Measurements from ENCODE around the gene FAM131A.
"Not testable (repeated sequence)": the region's sequence is repeated elsewhere in the genome, so short reads cannot be mapped to it uniquely, and the experiment has no call there.

The FAM131A gene

GRCh38 chr3:184339451-184340135, 2.2 kb downstream of the FAM131A start:
- peaks cover 14% of the 10 kb centered on the region for H3K4me1 Mint-ChIP-seq
- H3K27ac Mint-ChIP-seq = not testable (repeated sequence)

GRCh38 chr3:184341925-184342324, 4.5 kb downstream of the FAM131A start:
- DNase-seq (ENCODE audit: low spot score in 2 of 2) = no peak
- H3K27ac Mint-ChIP-seq = no peak overlapping the region
- H3K9me3 Mint-ChIP-seq = no peaks in the 10 kb centered on the region
- peaks cover 10% of the 10 kb centered on the region for H3K36me3 Mint-ChIP-seq
- ATAC-seq (ENCODE audit: low read depth) = no peak
- H3K4me1 Mint-ChIP-seq = peaks cover 12% of the 10 kb centered on the region
- peaks cover 6% of the 10 kb centered on the region for H3K27me3 Mint-ChIP-seq
- no peak overlapping the region for H3K4me3 Mint-ChIP-seq

More at GRCh38 chr3:184339451-184340135, 2.2 kb downstream of the FAM131A start:
- not testable (repeated sequence) for DNase-seq (ENCODE audit: low spot score in 2 of 2); H3K27me3 Mint-ChIP-seq; H3K36me3 Mint-ChIP-seq; H3K4me3 Mint-ChIP-seq; ATAC-seq (ENCODE audit: low read depth); H3K9me3 Mint-ChIP-seq

- Mint-ChIP-seq H3K27ac (no peak overlapping the region), H3K4me1 (peaks cover 4% of the 10 kb centered on the region), H3K27me3 (no peaks in the 10 kb centered on the region), H3K36me3 (peaks cover 10% of the 10 kb centered on the region), H3K4me3 (no peak overlapping the region), H3K9me3 (no peaks in the 10 kb centered on the region)
- no peak for ATAC-seq (ENCODE audit: low read depth)
- no peak for DNase-seq (ENCODE audit: low spot score in 2 of 2)
Measured at GRCh38 chr3:184343200-184343876, 5.9 kb downstream of the FAM131A start.

- DNase-seq (ENCODE audit: low spot score in 2 of 2) (no peak), ATAC-seq (ENCODE audit: low read depth) (no peak)
- Mint-ChIP-seq H3K27ac (no peak overlapping the region), H3K4me3 (no peak overlapping the region), H3K9me3 (no peaks in the 10 kb centered on the region), H3K36me3 (peaks cover 10% of the 10 kb centered on the region), H3K4me1 (no peaks in the 10 kb centered on the region), H3K27me3 (no peaks in the 10 kb centered on the region)
Measured at GRCh38 chr3:184344579-184345316, 7.3 kb downstream of the FAM131A start.

GRCh38 chr3:184345317-184346144, 8.1 kb downstream of the FAM131A start:
- ATAC-seq (ENCODE audit: low read depth) (peak; percentile 35), DNase-seq (ENCODE audit: low spot score in 2 of 2) (no peak)
- no peaks in the 10 kb centered on the region for H3K9me3 Mint-ChIP-seq
- H3K4me3 Mint-ChIP-seq = no peak overlapping the region
- no peak overlapping the region for H3K27ac Mint-ChIP-seq
- no peaks in the 10 kb centered on the region for H3K27me3 Mint-ChIP-seq
- peaks cover 10% of the 10 kb centered on the region for H3K36me3 Mint-ChIP-seq
- no peaks in the 10 kb centered on the region for H3K4me1 Mint-ChIP-seq

GRCh38 chr3:184346480-184347190, 9.2 kb downstream of the FAM131A start:
- H3K4me1 Mint-ChIP-seq = no peaks in the 10 kb centered on the region
- no peaks in the 10 kb centered on the region for H3K9me3 Mint-ChIP-seq
- H3K27ac Mint-ChIP-seq = no peak overlapping the region
- ATAC-seq (ENCODE audit: low read depth) (no peak), DNase-seq (ENCODE audit: low spot score in 2 of 2) (no peak)
- no peak overlapping the region for H3K4me3 Mint-ChIP-seq
- peaks cover 10% of the 10 kb centered on the region for H3K36me3 Mint-ChIP-seq
- no peaks in the 10 kb centered on the region for H3K27me3 Mint-ChIP-seq

GRCh38 chr3:184347321-184348056, 10.1 kb downstream of the FAM131A start:
- peaks cover 7% of the 10 kb centered on the region for H3K36me3 Mint-ChIP-seq
- no peaks in the 10 kb centered on the region for H3K27me3 Mint-ChIP-seq
- ATAC-seq (ENCODE audit: low read depth) = no peak
- no peak overlapping the region for H3K4me3 Mint-ChIP-seq
- H3K27ac Mint-ChIP-seq = no peak overlapping the region
- H3K4me1 Mint-ChIP-seq = no peaks in the 10 kb centered on the region
- no peaks in the 10 kb centered on the region for H3K9me3 Mint-ChIP-seq
- DNase-seq (ENCODE audit: low spot score in 2 of 2) = no peak

- Mint-ChIP-seq H3K4me3 (no peak overlapping the region), H3K27me3 (no peaks in the 10 kb centered on the region), H3K27ac (no peak overlapping the region), H3K9me3 (no peaks in the 10 kb centered on the region), H3K4me1 (no peaks in the 10 kb centered on the region), H3K36me3 (peaks cover 4% of the 10 kb centered on the region)
- DNase-seq (ENCODE audit: low spot score in 2 of 2) = no peak
- ATAC-seq (ENCODE audit: low read depth) = no peak
Measured at GRCh38 chr3:184348057-184348382, 10.6 kb downstream of the FAM131A start.

- Mint-ChIP-seq H3K4me1 (peaks cover 2% of the 10 kb centered on the region), H3K27me3 (no peaks in the 10 kb centered on the region), H3K27ac (no peak overlapping the region), H3K4me3 (no peak overlapping the region), H3K9me3 (no peaks in the 10 kb centered on the region), H3K36me3 (peaks cover 4% of the 10 kb centered on the region)
- no peak for ATAC-seq (ENCODE audit: low read depth)
- DNase-seq (ENCODE audit: low spot score in 2 of 2) = no peak
Measured at GRCh38 chr3:184349563-184350470, 12.4 kb downstream of the FAM131A start.

- Mint-ChIP-seq H3K4me3 (no peak overlapping the region), H3K9me3 (no peaks in the 10 kb centered on the region), H3K4me1 (peaks cover 2% of the 10 kb centered on the region), H3K36me3 (peaks cover under 1% of the 10 kb centered on the region), H3K27me3 (no peaks in the 10 kb centered on the region), H3K27ac (no peak overlapping the region)
- ATAC-seq (ENCODE audit: low read depth) = no peak
- no peak for DNase-seq (ENCODE audit: low spot score in 2 of 2)
Measured at GRCh38 chr3:184350618-184351017, 13.2 kb downstream of the FAM131A start.

GRCh38 chr3:184351511-184352148, 14.2 kb downstream of the FAM131A start:
- DNase-seq (ENCODE audit: low spot score in 2 of 2) (no peak), ATAC-seq (ENCODE audit: low read depth) (no peak)
- Mint-ChIP-seq H3K4me1 (peaks cover 2% of the 10 kb centered on the region), H3K36me3 (no peaks in the 10 kb centered on the region), H3K9me3 (no peaks in the 10 kb centered on the region), H3K27ac (no peak overlapping the region), H3K27me3 (no peaks in the 10 kb centered on the region), H3K4me3 (no peak overlapping the region)

Data from memory B cell (primary cell).